GM12892 (cell line): Measurements from ENCODE around the gene MYLK.

Experiments used
- POLR2A ChIP-seq: IDR thresholded peaks from 2 replicates; pipeline ENCODE4 v1.6.1; 2011; ENCODE audit warnings: low read depth, low read length, control low read depth
- POLR2AphosphoS5 ChIP-seq: IDR thresholded peaks from 2 replicates; pipeline ENCODE4 v1.6.1; 2011; ENCODE audit warnings: low read depth, low read length, control low read depth
- TAF1 ChIP-seq: IDR thresholded peaks from 2 replicates; pipeline ENCODE4 v1.6.1; 2011; ENCODE audit warnings: low read depth, mild to moderate bottlenecking, control low read depth, low read length, borderline replicate concordance

GRCh38 chr3:123884203-123884831, at the start of gene MYLK:
- TF ChIP-seq POLR2AphosphoS5 (no peak), TAF1 (no peak), POLR2A (no peak)
